IPS-11a (cell line): ENCODE measurements around the gene TGFB1I1.
"Not testable (repeated sequence)": the region's sequence is repeated elsewhere in the genome, so short reads cannot be mapped to it uniquely, and the experiment has no call there.

ENCODE experiments used
- H3K4me3 ChIP-seq: one replicate; pipeline ENCODE4 v1.5.1; 2013; ENCODE audit warnings: low read depth, low read length, control low read depth

The TGFB1I1 gene

GRCh38 chr16:31471875-31472708 is at the start of gene TGFB1I1:
Gene TGFB1I1 (plus strand): TSS chr16:31472152. CDS start chr16:31472189, 37 bp downstream.
- H3K4me3 ChIP-seq = peak within 1 kb of the TSS; percentile 60

GRCh38 chr16:31423241-31423640 is 48.7 kb upstream of the TGFB1I1 start:
- H3K4me3 ChIP-seq = no peak overlapping the region

GRCh38 chr16:31423801-31424200 is 48.2 kb upstream of the TGFB1I1 start:
- no peak overlapping the region for H3K4me3 ChIP-seq

- no peak overlapping the region for H3K4me3 ChIP-seq
These were observed 44.3 kb upstream of the TGFB1I1 start for GRCh38 chr16:31427441-31428278.

GRCh38 chr16:31428279-31428597 is 43.7 kb upstream of the TGFB1I1 start, which contains the start of gene COX6A2:
Gene COX6A2 (minus strand): TSS chr16:31428360. CDS start chr16:31428325, 35 bp downstream.
- no peak within 1 kb of the TSS for H3K4me3 ChIP-seq

- H3K4me3 ChIP-seq = no peak overlapping the region
These were observed 43.2 kb upstream of the TGFB1I1 start for GRCh38 chr16:31428638-31429247.

- H3K4me3 ChIP-seq = no peak overlapping the region
These were observed 42.6 kb upstream of the TGFB1I1 start for GRCh38 chr16:31429314-31429713.

GRCh38 chr16:31429796-31430195 is 42.2 kb upstream of the TGFB1I1 start:
- H3K4me3 ChIP-seq = no peak overlapping the region

- no peak overlapping the region for H3K4me3 ChIP-seq
These were observed 41.4 kb upstream of the TGFB1I1 start for GRCh38 chr16:31430380-31431052.

- no peak overlapping the region for H3K4me3 ChIP-seq
These were observed 36.4 kb upstream of the TGFB1I1 start for GRCh38 chr16:31435341-31436220.

GRCh38 chr16:31436221-31437045 is 35.5 kb upstream of the TGFB1I1 start:
- no peak overlapping the region for H3K4me3 ChIP-seq

GRCh38 chr16:31438414-31438813 is 33.5 kb upstream of the TGFB1I1 start:
- H3K4me3 ChIP-seq = no peak overlapping the region

GRCh38 chr16:31439023-31439422 is 32.9 kb upstream of the TGFB1I1 start:
- H3K4me3 ChIP-seq = not testable (repeated sequence)

GRCh38 chr16:31439519-31439918 is 32.4 kb upstream of the TGFB1I1 start:
- H3K4me3 ChIP-seq = no peak overlapping the region

- no peak overlapping the region for H3K4me3 ChIP-seq
These were observed 31.3 kb upstream of the TGFB1I1 start for GRCh38 chr16:31440516-31441184.

GRCh38 chr16:31441956-31442355 is 30.0 kb upstream of the TGFB1I1 start:
- H3K4me3 ChIP-seq = no peak overlapping the region

GRCh38 chr16:31445931-31446330 is 26.0 kb upstream of the TGFB1I1 start:
- not testable (repeated sequence) for H3K4me3 ChIP-seq

GRCh38 chr16:31451201-31451600 is 20.8 kb upstream of the TGFB1I1 start:
- H3K4me3 ChIP-seq = no peak overlapping the region
